ENCODE measurements around the gene KRT26. TPM values are rescaled to one million over a fixed set of nuclear protein-coding genes. Genes with fewer than 3 reads are reported as not detected.

KRT26 gene
- total and polyA plus RNA-seq, 10 of the 15 experiments (the other 5 are each of a cell fraction or from before 2014, with no cell fraction given): not detected

DNA sequence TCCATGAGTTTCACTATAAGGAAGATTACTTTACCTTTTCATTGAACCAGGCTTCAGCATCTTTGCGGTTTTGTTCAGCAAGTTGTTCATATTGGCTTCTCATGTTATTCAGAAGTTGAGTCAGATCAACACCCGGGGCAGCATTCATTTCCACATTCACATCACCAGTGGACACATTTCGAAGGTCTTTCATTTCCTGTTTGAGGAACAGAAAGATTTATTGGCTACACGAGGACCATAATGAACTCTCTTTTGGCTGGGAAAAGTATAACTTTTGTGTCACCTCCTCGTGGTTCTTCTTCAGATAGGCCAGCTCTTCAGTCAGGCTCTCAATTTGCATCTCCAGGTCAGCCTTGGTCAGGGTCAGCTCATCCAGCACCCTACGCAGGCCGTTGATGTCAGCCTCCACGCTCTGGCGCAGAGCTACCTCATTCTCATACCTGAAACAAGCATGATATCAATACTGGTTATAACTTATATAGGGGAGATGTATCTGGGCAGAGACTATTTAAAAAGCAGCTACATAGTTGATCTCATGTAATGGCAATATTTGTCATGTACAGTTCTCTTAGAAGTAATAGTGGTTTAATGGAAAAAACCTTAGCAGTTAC, 48.3 kb upstream of the KRT26 start (continued):
- TF ChIP-seq, protein P1, sequence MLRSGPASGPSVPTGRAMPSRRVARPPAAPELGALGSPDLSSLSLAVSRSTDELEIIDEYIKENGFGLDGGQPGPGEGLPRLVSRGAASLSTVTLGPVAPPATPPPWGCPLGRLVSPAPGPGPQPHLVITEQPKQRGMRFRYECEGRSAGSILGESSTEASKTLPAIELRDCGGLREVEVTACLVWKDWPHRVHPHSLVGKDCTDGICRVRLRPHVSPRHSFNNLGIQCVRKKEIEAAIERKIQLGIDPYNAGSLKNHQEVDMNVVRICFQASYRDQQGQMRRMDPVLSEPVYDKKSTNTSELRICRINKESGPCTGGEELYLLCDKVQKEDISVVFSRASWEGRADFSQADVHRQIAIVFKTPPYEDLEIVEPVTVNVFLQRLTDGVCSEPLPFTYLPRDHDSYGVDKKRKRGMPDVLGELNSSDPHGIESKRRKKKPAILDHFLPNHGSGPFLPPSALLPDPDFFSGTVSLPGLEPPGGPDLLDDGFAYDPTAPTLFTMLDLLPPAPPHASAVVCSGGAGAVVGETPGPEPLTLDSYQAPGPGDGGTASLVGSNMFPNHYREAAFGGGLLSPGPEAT (IDR thresholded peaks at IDR 0.05; ENCODE audit: low read depth): no peak
- TF ChIP-seq ZZZ3 (IDR thresholded peaks at IDR 0.05; ENCODE audit: control insufficient read depth, insufficient read length, low read depth): no peak
- TF ChIP-seq, protein P2, sequence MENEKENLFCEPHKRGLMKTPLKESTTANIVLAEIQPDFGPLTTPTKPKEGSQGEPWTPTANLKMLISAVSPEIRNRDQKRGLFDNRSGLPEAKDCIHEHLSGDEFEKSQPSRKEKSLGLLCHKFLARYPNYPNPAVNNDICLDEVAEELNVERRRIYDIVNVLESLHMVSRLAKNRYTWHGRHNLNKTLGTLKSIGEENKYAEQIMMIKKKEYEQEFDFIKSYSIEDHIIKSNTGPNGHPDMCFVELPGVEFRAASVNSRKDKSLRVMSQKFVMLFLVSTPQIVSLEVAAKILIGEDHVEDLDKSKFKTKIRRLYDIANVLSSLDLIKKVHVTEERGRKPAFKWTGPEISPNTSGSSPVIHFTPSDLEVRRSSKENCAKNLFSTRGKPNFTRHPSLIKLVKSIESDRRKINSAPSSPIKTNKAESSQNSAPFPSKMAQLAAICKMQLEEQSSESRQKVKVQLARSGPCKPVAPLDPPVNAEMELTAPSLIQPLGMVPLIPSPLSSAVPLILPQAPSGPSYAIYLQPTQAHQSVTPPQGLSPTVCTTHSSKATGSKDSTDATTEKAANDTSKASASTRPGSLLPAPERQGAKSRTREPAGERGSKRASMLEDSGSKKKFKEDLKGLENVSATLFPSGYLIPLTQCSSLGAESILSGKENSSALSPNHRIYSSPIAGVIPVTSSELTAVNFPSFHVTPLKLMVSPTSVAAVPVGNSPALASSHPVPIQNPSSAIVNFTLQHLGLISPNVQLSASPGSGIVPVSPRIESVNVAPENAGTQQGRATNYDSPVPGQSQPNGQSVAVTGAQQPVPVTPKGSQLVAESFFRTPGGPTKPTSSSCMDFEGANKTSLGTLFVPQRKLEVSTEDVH (IDR thresholded peaks at IDR 0.05; ENCODE audit: low read depth, partially characterized antibody): no peak
- no peak for TF ChIP-seq KDM1A (IDR thresholded peaks at IDR 0.05; ENCODE audit: borderline replicate concordance)

DNA sequence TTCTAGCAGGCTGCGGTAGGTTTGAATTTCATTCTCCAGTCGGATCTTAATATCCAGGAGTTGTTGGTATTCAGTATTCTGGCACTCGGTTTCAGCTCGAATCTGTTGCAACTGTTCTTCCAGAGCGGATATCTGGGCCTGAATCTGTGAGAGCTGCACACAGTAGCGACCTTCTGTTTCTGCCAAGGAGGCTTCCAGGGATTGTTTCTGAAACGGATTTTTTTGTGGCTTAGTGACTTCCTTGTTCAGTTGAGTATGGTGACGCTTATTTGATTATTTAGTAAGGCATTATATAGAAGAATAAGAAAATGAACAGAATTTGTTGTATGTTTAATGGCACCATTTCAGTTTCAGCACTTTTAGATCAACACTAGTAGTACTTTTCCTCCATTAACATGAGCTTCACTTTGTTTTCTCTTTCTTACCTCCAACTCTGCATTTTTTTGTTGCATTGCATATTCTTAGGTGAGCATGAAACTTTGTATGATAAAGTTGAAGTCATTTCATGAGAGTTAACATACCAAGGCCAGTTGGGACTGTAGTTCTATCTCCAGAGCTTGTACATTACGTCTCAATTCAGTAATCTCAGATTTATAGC, 47.6 kb upstream of the KRT26 start:
- ChIA-PET CTCF (interaction anchor here (1.0 to 3.5 kb wide), 6 partner anchors 92 to 848 kb away, joined by 3 to 14 read pairs (median 6); no protein-coding TSS in a partner anchor), POLR2A (interaction anchor here (0.6 to 1.1 kb wide), 6 partner anchors 173 to 833 kb away, joined by 3 to 5 read pairs (median 4); partner anchors contain the start of gene TOP2A), RAD21 (ENCODE audit: unreplicated experiment) (interaction anchor here (1.0 to 2.0 kb wide), 8 partner anchors 16 to 287 kb away, joined by 3 to 9 read pairs (median 5); no protein-coding TSS in a partner anchor), SMC1A (ENCODE audit: uncharacterized antibody, unreplicated experiment) (interaction anchor here (0.9 to 2.2 kb wide), 5 partner anchors 10 to 259 kb away, joined by 3 to 8 read pairs (median 3); no protein-coding TSS in a partner anchor)
- H4K20me1 ChIP-seq (ENCODE audit: control insufficient read depth, insufficient read depth): no peaks in the 10 kb centered on the region
- H3K4me1 ChIP-seq (ENCODE audit: control insufficient read depth, insufficient read depth, low read length): peaks cover 16% of the 10 kb centered on the region
- H3K9me3 ChIP-seq (replicated peaks; ENCODE audit: control insufficient read depth, insufficient read depth, low read length): no peaks in the 10 kb centered on the region
- H3K79me2 ChIP-seq (ENCODE audit: control insufficient read depth, insufficient read depth, low read length): peaks cover 5% of the 10 kb centered on the region
- peak overlapping the region; percentile 75 for H2AFZ ChIP-seq (ENCODE audit: control insufficient read depth, low read depth, low read length)
- peak overlapping the region; percentile 78 for H3K4me3 ChIP-seq
- no peak for ATAC-seq
- TF ChIP-seq STAT1 (conservative IDR thresholded peaks at IDR 0.05) (no peak), FOXM1 (IDR thresholded peaks at IDR 0.05; ENCODE audit: low read depth, low read length) (0 out of 2 replicates have a peak, but pooled peaks have one; percentile 4)
- TF ChIP-seq, protein P3, sequence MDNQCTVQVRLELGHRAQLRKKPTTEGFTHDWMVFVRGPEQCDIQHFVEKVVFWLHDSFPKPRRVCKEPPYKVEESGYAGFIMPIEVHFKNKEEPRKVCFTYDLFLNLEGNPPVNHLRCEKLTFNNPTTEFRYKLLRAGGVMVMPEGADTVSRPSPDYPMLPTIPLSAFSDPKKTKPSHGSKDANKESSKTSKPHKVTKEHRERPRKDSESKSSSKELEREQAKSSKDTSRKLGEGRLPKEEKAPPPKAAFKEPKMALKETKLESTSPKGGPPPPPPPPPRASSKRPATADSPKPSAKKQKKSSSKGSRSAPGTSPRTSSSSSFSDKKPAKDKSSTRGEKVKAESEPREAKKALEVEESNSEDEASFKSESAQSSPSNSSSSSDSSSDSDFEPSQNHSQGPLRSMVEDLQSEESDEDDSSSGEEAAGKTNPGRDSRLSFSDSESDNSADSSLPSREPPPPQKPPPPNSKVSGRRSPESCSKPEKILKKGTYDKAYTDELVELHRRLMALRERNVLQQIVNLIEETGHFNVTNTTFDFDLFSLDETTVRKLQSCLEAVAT (IDR thresholded peaks at IDR 0.05): peak; percentile 83
- no peaks in the 10 kb centered on the region for H3K27me3 ChIP-seq (replicated peaks in 1 of 2; ENCODE audit: control insufficient read depth in 2 of 2, insufficient read depth in 2 of 2, low read length in 1 of 2)
- WGBS (ENCODE audit: insufficient coverage, insufficient replicate concordance, low lambda C conversion rate, missing lambda C conversion rate): 63% methylated on average over 9 of the region's 9 CpGs
- H3K4me2 ChIP-seq (ENCODE audit: control insufficient read depth, insufficient read depth): peak overlapping the region; percentile 60
- no peak overlapping the region; the same call in 1 of the 2 replicates for H3K9ac ChIP-seq (ENCODE audit: control insufficient read depth, insufficient read depth, low read length)
- peak overlapping the region; percentile 8 for H3K27ac ChIP-seq (ENCODE audit: control insufficient read depth, insufficient read depth)
- H3K36me3 ChIP-seq (ENCODE audit: control insufficient read depth in 2 of 2, insufficient read depth in 2 of 2, low read length in 1 of 2): peaks cover 0 to 7% of the 10 kb centered on the region in 2 experiments; a peak in 2 of 4 replicates
- in situ Hi-C loops (cut with MboI): no loop called here
- intact Hi-C loops (cut with micrococcal nuclease; ENCODE audit: unreplicated experiment): no loop called here
- no peak for DNase-seq (ENCODE audit: low read depth, low spot score)
- no TSS peak for BruUV-seq (replicated peaks)
- no peak for FAIRE-seq

All from GM12878 (cell line).